PFSK-1 (cell line): ENCODE measurements around the gene USP50.

Source experiments
- FOXP2 ChIP-seq: optimal IDR thresholded peaks from 2 replicates; pipeline ENCODE3; 2011; ENCODE audit warnings: borderline replicate concordance, control low read depth, inconsistent platforms; ENCODE audit not compliant: insufficient read depth; ENCODE audit errors: extremely low read length, extremely low read depth
- POLR2AphosphoS5 ChIP-seq: IDR thresholded peaks from 2 replicates; pipeline ENCODE4 v1.6.1; 2012; ENCODE audit warnings: low read depth, mild to moderate bottlenecking, control low read depth, low read length, moderate library complexity
- REST ChIP-seq, 2 experiments: IDR thresholded peaks; 2 replicates each; pipeline versions ENCODE4 v1.6.1 to v1.8.0; 2011 to 2012; ENCODE audit warnings: low read depth in 2 of 2, low read length in 2 of 2, control low read depth in 1 of 2, inconsistent platforms in 1 of 2, mild to moderate bottlenecking in 1 of 2, moderate library complexity in 1 of 2; ENCODE audit not compliant: insufficient read depth in 1 of 2
- SIN3A ChIP-seq: IDR thresholded peaks from 2 replicates; pipeline ENCODE4 v1.6.1; 2012; ENCODE audit warnings: mild to moderate bottlenecking, low read length, moderate library complexity, borderline replicate concordance; ENCODE audit not compliant: insufficient read depth
- TAF1 ChIP-seq: IDR thresholded peaks from 2 replicates; pipeline ENCODE4 v1.6.1; 2012; ENCODE audit warnings: low read length, control low read depth, borderline replicate concordance; ENCODE audit not compliant: insufficient read depth

- TF ChIP-seq POLR2AphosphoS5 (no peak), TAF1 (no peak), FOXP2 (no peak), REST (IDR thresholded peaks at IDR 0.05; ENCODE audit: insufficient read depth in 1 of 2, low read depth in 2 of 2, low read length in 2 of 2) (no peak), SIN3A (no peak)
Observed at GRCh38 chr15:50546566-50546965, at the start of gene USP50.
